Breast epithelium (tissue), 3 donors: ENCODE data around the gene LGR5.

ENCODE experiments used
- CTCF ChIP-seq, 3 donors: fragments of 450-650 bp; IDR thresholded peaks; one replicate each; pipeline ENCODE4 v1.5.1; 2016 to 2017; ENCODE audit warnings: antibody characterized with exemption in 3 of 3, mild to moderate bottlenecking in 3 of 3, moderate library complexity in 3 of 3
- POLR2A ChIP-seq: fragments of 450-650 bp; IDR thresholded peaks from one replicate; pipeline ENCODE4 v1.6.1; 2016; ENCODE audit warnings: antibody characterized with exemption, mild to moderate bottlenecking, moderate library complexity

GRCh38 chr12:71607494-71608330 is 168.1 kb downstream of the LGR5 start:
- TF ChIP-seq CTCF (IDR thresholded peaks at IDR 0.05), result no peak
- TF ChIP-seq POLR2A, result no peak
